PC-9 (cell line): ENCODE measurements around the gene ATP5ME. TPM values are rescaled to one million over a fixed set of nuclear protein-coding genes. Genes with fewer than 3 reads are reported as not detected.

Experiments used
- BruUV-seq: library from RNA; stranded (reverse); fragments of 400-500 nt; replicated peaks from 2 replicates; lab custom pipeline; 2021; lab: Mats Ljungman, UMichigan
- CTCF ChIA-PET: fragments of 300-600 bp; sonication (Branson Sonifier 250); formaldehyde crosslinking; loops from one replicate; lab custom pipeline; 2022; ENCODE audit warnings: antibody characterized with exemption; lab: Charles Lee
- POLR2A ChIA-PET: fragments of 300-600 bp; sonication (Branson Sonifier 250); formaldehyde crosslinking; loops from one replicate; lab custom pipeline; 2022; ENCODE audit warnings: antibody characterized with exemption; ENCODE audit not compliant: unreplicated experiment; lab: Charles Lee
- DNase-seq, 2 experiments: peaks; one replicate each; pipeline versions ENCODE4 v3.0.0 to v3.0.0-alpha.2; 2015 to 2022; ENCODE audit warnings: mixed read lengths in 1 of 2
- H2AFZ ChIP-seq: fragments of 200-600 bp; sonication (generic); 2 replicates; pipeline ENCODE4 v1.8.1; 2017; ENCODE audit warnings: antibody characterized with exemption
- H3F3A ChIP-seq: fragments of 200-600 bp; sonication (generic); 2 replicates; pipeline ENCODE4 v1.8.1; 2017; ENCODE audit warnings: antibody characterized with exemption, mild to moderate bottlenecking, low read depth; ENCODE audit not compliant: insufficient read depth
- H3K27ac ChIP-seq: fragments of 200-600 bp; sonication (generic); 2 replicates; pipeline ENCODE4 v1.6.1; 2016; ENCODE audit warnings: mixed run types
- H3K27me3 ChIP-seq: fragments of 200-600 bp; sonication (generic); 2 replicates; pipeline ENCODE4 v1.6.1; 2016; ENCODE audit warnings: low read depth, mixed run types; ENCODE audit not compliant: insufficient read depth
- H3K36me3 ChIP-seq: fragments of 200-600 bp; sonication (generic); 2 replicates; pipeline ENCODE4 v1.6.1; 2016; ENCODE audit warnings: low read depth, mixed run types
- H3K4me1 ChIP-seq: fragments of 200-600 bp; sonication (generic); replicated peaks from 2 replicates; pipeline ENCODE4 v1.6.1; 2016; ENCODE audit warnings: mixed run types; ENCODE audit not compliant: insufficient read depth
- H3K4me2 ChIP-seq: fragments of 200-600 bp; sonication (generic); 2 replicates; pipeline ENCODE4 v1.6.1; 2017; ENCODE audit warnings: mixed run types
- H3K4me3 ChIP-seq: fragments of 200-600 bp; sonication (generic); 2 replicates; pipeline ENCODE4 v1.6.1; 2016; ENCODE audit warnings: mixed run types
- H3K79me2 ChIP-seq: fragments of 200-600 bp; sonication (generic); 2 replicates; pipeline ENCODE4 v1.6.1; 2017; ENCODE audit warnings: low read depth, mixed run types
- H3K9me2 ChIP-seq: fragments of 200-600 bp; sonication (generic); 2 replicates; pipeline ENCODE4 v1.8.1; 2017; ENCODE audit warnings: mild to moderate bottlenecking; ENCODE audit not compliant: insufficient read depth
- H3K9me3 ChIP-seq: fragments of 200-600 bp; sonication (generic); 2 replicates; pipeline ENCODE4 v1.8.1; 2016; ENCODE audit warnings: low read depth; ENCODE audit not compliant: insufficient read depth
- H4K20me1 ChIP-seq: fragments of 200-600 bp; sonication (generic); 2 replicates; pipeline ENCODE4 v1.8.1; 2017; ENCODE audit not compliant: insufficient read depth
- EZH2 ChIP-seq: fragments of 200-600 bp; sonication (generic); IDR thresholded peaks from 2 replicates; pipeline ENCODE4 v1.8.0; 2017; ENCODE audit warnings: antibody characterized with exemption, low read depth
- intact Hi-C: fragments of 100-400 bp; cut with micrococcal nuclease; formaldehyde crosslinking; loops from one replicate; pipeline ENCODE4 v1.10.0; 2022; ENCODE audit not compliant: unreplicated experiment
- total RNA-seq: library from RNA; stranded (reverse); gene quantifications from 2 replicates; pipeline ENCODE4 v1.2.3, GENCODE V29; 2021
- TF ChIP-seq, protein P1 (sequence below): fragments of 200-600 bp; sonication (generic); conservative IDR thresholded peaks from 2 replicates; pipeline ENCODE4 v1.6.1; 2017; ENCODE audit warnings: mixed run types, antibody characterized with exemption, mild to moderate bottlenecking, moderate library complexity

ATP5ME gene
- total RNA-seq, 1 experiment from 2014 or later, result 334 TPM

DNA sequence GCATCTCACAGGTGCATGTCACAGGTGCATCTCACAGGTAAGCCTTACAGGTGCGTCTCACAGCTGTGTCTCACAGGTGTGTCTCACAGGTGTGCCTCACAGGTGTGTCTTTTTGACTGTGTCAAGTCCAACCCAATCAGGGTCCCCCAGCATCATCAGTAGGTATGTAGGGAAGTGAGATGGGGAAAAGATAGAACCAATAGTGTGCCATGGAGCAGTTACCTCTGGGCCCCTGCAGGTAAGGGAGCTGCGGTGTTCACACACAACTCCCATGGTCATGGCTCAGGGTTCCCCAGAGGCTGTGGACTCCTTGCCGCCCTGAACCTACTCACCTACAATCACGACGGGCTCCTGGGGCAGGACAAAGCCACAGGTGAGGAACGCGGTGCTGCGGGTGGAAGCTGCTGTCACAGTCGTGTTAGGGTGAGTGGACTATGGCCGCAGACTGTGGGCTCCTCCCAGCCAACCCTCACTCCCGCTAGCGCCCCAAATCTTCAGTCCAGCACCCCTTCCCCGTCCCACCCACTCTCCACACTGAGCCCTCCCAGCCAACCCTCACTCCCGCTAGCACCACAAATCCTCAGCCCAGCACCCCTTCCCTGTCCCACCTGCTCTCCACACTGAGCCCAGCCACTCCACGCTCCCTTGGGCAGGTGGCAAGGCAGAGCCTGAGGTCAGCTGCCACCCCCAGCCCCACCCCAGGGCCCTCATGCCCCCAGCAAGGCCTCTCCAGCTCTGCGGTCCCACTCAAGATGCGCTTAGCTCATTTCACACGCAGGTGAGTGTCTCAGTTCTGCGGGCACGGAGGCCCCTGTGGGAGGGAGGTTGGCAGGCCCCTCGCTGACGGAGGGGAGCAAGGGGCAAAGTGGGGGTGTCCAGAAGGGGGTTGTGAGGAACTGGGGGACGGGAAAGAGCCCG is 50.8 kb downstream of the ATP5ME start:
- Histone ChIP-seq H3K9me3 (no peaks in the 10 kb centered on the region), H2AFZ (no peak overlapping the region), H3K27ac (no peak overlapping the region), H3K27me3 (peaks cover 89% of the 10 kb centered on the region), H3K4me2 (no peak overlapping the region), H3K9me2 (no peaks in the 10 kb centered on the region), H3F3A (no peaks in the 10 kb centered on the region), H3K79me2 (no peaks in the 10 kb centered on the region), H3K36me3 (no peaks in the 10 kb centered on the region), H3K4me1 (0 out of 2 replicates have a peak, but pooled peaks cover under 1% of the 10 kb centered on the region), H4K20me1 (no peaks in the 10 kb centered on the region), H3K4me3 (no peak overlapping the region)
- POLR2A ChIA-PET, result no interaction called here
- TF ChIP-seq, protein P1, sequence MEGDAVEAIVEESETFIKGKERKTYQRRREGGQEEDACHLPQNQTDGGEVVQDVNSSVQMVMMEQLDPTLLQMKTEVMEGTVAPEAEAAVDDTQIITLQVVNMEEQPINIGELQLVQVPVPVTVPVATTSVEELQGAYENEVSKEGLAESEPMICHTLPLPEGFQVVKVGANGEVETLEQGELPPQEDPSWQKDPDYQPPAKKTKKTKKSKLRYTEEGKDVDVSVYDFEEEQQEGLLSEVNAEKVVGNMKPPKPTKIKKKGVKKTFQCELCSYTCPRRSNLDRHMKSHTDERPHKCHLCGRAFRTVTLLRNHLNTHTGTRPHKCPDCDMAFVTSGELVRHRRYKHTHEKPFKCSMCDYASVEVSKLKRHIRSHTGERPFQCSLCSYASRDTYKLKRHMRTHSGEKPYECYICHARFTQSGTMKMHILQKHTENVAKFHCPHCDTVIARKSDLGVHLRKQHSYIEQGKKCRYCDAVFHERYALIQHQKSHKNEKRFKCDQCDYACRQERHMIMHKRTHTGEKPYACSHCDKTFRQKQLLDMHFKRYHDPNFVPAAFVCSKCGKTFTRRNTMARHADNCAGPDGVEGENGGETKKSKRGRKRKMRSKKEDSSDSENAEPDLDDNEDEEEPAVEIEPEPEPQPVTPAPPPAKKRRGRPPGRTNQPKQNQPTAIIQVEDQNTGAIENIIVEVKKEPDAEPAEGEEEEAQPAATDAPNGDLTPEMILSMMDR, result no peak
- TF ChIP-seq EZH2, result no peak
- intact Hi-C loops, result no loop called here
- no TSS peak for BruUV-seq
- CTCF ChIA-PET, result no interaction called here
- DNase-seq, result no peak

Other genes with a start within 250 kb of the ATP5ME start
- gene ZNF721, start 175.1 kb downstream of the ATP5ME start, total RNA-seq, result 18.2 and 25.9 TPM in 2 replicates
- 67.0 and 78.8 TPM in 2 replicates for gene PIGG, start 175.1 kb downstream of the ATP5ME start, total RNA-seq
- gene TMEM271, start 98.0 kb downstream of the ATP5ME start, total RNA-seq, result not detected in 2 replicates
- gene PDE6B, start 48.7 kb downstream of the ATP5ME start, total RNA-seq, result 5.9 and 8.2 TPM in 2 replicates
- 29.8 and 47.6 TPM in 2 replicates for gene MYL5, start 266 bp upstream of the ATP5ME start, total RNA-seq
- 8.1 and 10.7 TPM in 2 replicates for gene SLC49A3, start 14.9 kb upstream of the ATP5ME start, total RNA-seq
- 60.5 and 60.8 TPM in 2 replicates for gene PCGF3, start 31.6 kb upstream of the ATP5ME start, total RNA-seq
- 2.2 and 3.9 TPM in 2 replicates for gene CPLX1, start 151.9 kb upstream of the ATP5ME start, total RNA-seq